Inflammatory macrophage treated with lipopolysaccharide for 4 hours (primary cell): ENCODE data around the gene EPHB6.

Experiments used
- DNase-seq: peaks from one replicate; pipeline ENCODE4 v3.0.0-alpha.2; 2020

Gene EPHB6

GRCh38 chr7:142881586-142882337 lies 26.9 kb downstream of the EPHB6 start:
- no peak for DNase-seq

- DNase-seq, result no peak
Observed at GRCh38 chr7:142882338-142882678, 27.4 kb downstream of the EPHB6 start.

- DNase-seq, result no peak
Observed at GRCh38 chr7:142883145-142883544, 28.3 kb downstream of the EPHB6 start.

- DNase-seq, result no peak
Observed at GRCh38 chr7:142883571-142884285, 28.9 kb downstream of the EPHB6 start.

DNA sequence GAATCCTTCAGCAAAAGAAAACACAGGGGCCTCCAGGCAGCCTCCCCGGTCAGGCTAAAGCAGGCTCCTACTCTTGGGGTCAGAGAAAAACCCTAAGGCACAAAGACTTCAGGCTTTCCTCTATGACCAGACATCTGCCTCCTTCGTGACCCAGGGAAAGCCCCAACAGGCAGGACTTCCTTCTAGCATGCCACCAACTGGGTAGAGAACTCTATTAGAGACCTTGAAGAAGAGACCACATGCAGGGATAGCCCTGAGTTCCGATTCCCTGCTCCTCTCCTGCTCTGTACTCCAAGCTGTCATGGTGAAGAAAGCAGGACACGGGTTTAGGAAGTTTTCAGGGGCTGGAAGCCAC lies 29.4 kb downstream of the EPHB6 start:
- DNase-seq, result peak; percentile 47

- no peak for DNase-seq
Observed at GRCh38 chr7:142885311-142886230, 30.7 kb downstream of the EPHB6 start, which contains the start of gene TRPV6. Gene TRPV6, minus strand, starts transcription at chr7:142885745.

DNA sequence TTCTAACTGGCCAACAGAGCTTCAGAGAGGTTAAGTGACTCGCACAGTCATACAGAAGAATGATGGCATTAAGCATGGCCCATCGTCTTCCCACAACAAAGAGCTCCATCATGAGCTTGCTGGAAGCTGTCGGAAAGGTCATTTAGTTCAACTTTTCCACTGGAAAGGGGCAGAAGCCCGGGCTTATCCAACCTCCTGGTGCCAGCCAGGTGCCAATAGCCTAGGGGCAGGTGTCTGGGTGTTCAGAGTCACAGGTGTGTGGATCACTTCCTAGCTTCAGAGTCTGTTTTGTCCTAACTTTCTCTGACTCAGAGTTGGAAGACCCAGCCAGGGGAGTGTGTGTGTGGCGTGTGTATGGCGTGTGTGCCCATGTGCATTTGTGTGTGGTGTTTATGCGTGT lies 32.0 kb downstream of the EPHB6 start:
- no peak for DNase-seq

DNA sequence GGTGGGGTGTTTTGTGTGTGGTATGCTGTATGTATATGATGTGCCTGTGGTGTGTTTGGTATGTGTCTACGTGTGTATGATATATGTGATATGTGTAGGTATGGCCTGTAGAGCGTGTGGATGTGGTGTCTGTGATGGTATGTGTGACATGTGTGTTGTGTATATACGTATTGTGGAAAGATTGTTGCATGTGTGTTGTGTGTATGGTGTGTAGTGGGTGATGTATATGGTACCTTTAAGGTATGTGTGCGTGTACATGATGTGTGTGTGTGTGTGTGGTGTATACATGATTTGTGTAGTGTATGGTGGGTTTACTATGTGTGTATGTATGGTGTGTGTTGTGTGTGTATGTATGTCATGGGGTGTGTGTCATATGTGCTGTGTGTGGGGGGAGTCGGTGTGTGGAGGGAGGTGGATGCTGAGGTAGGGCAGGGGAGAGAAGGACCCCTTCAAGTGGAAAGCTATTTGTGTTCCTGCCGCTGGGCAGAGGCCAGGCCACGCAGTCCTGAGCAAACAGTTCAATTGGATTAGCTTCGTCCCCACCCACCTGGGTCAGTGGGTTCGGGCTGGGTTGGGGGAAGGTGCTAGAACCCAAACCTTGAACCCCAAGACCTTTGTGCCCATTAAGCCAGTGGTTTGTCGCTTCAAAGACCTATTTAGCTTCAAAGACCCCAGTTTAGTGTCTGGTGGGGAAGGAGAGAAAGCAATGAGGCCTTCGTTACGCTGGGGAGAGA lies 32.6 kb downstream of the EPHB6 start:
- no peak for DNase-seq

DNA sequence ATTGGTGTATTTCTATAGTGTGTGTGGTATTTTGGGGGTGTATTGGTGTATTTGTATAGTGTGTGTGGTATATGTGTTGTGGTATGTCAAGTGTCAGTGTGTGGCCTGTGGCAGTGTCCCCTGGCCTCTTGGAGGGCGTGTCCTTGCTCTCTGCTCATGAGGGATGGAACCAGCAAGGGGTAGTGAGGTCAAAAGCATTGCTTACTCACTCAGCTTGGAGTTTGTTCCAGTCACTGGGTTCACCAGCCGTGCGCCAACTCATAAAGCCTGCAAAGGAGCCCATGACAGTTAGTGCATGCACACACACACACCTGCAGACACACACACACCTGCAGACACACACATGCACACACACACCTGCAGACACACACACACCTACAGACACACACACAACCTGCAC lies 34.9 kb downstream of the EPHB6 start:
- no peak for DNase-seq

GRCh38 chr7:142890874-142891485 lies 36.1 kb downstream of the EPHB6 start:
- DNase-seq, result no peak

DNA sequence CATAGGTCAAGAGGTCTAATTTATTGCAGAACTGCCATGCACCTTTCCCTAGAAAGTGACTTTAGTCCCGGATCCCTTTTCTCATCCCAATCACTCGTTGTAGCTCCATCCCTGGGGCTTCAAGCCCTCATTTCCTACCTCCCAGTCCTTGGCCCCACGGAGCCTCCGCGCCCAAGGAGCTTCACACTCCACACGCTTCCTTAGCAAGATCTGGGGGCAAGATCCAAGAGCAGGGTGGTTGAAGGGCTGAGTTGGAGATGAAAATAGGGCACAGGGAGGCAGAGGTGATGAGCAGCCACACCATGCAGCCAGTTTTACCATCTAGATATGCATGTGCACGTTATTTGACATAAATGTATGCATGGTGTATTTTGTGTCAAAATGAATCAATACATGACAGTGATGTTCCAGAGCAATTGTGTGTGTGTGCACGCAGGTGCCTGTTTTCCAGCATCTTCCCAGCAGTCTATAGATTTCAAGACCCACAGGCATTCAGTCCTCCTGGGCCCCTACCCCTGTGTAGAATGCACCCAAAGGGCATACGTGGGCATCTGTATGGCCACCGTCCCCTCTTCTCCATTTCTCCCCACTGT lies 36.7 kb downstream of the EPHB6 start:
- no peak for DNase-seq

DNA sequence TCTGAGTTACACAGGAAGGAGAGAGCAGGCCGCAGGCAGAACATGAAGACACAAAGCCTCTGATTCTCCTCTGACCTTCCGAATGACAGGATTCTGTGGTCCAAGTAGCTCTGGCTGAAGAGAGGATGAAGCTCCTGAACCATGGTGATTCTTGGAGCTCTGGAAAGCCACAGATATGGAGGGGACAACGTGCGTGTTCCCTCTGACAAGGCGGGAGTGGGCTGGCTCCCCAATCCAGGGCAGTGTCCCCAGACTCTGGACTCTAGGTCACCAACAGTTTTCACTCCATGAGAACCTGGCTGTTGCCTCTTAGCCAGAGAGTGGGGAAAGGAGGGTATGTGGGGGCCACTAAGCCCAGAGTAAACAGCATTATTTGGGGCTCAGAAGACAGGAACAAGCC lies 38.1 kb downstream of the EPHB6 start:
- no peak for DNase-seq

DNA sequence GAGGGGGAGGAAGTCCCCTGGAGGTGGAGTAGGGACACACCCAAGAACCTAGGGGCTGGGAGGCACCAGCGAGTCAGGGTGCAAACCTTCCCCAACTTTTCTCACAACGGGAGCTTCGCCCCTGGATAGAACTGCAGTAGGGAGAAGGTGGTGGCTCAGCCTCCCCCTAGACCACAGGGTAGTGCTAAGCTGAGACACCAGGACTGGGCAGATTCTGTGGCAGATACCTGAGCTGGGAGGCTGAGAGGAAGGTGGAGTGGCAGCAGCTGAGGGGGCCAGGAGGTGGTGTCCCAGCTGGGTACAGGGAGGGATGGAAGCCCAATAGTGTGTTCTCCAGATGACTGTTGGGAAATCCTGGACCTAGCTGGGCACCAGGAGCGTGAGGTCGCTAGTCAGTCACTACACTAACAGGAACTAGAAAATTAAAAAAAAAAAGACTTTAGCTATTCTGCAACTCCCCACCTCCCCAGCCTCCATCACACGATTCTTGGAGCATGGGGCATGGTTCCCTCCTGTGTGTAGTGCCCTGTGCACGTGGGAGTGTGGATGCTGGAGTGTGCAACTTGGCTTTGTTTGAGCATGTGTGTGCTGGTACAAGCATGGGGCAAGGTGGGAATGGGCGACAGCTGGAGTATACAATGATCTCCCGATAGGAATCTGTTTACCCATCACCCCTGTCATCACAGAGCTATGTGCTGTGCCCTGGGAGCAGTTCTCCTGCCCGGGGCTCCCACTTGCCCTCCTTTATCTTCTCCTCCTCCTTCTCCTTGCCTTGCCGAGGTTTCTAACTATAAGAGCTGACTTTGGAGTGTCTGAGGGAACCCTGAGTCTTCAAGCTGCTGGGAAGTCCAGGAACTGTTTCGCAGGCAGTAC lies 39.5 kb downstream of the EPHB6 start:
- DNase-seq, result no peak

DNA sequence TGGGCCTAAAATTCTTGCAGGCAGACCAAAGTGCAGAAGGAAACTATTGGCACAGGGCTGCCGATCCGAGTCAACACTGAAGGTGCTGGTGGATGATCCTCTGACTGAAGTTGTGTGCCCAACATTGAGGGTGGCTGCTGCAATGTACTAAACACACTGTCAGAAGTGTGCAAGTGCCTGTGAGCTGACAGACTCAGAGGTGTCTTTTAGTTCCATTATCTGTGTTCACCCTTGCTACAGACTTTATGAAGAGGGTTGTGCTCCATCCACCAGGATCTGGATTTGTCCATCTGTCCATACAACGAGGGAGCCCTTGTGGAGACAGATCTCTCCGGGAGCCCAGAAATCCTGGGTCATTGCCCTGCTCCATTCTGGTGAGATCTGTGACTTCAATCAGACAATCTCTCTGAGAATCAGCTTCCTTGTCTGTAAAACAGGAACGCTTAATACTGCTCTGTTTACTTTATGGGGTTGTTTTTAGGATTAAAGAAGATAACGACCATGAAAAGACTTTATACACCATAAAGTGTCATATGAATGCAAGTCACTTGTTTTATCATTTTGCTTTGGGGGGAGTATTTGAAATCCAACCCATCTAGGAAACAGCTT lies 40.2 kb downstream of the EPHB6 start:
- DNase-seq, result no peak

DNA sequence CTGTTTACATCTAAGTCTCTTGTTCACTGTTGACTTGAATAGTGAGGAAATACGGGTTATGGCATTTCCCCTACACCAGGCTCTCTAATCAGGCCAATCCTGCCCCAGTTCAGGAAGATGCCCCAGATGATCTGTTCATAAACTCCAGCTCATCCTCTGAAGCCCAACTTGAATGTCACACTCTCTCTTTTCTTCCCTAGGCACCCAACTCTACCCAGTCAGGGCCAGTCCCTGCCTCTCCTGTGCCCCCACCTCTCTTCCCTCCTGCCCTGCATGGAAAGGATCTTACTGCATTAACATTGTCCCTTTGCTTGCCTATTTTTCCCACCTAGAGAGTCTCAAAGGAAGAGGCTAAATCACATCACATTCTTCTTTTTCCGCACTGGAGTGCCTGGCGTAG lies 41.3 kb downstream of the EPHB6 start:
- DNase-seq, result no peak

- no peak for DNase-seq
Observed at GRCh38 chr7:142896741-142897379, 42.0 kb downstream of the EPHB6 start.

- no peak for DNase-seq
Observed at GRCh38 chr7:142897691-142898090, 42.8 kb downstream of the EPHB6 start.

DNA sequence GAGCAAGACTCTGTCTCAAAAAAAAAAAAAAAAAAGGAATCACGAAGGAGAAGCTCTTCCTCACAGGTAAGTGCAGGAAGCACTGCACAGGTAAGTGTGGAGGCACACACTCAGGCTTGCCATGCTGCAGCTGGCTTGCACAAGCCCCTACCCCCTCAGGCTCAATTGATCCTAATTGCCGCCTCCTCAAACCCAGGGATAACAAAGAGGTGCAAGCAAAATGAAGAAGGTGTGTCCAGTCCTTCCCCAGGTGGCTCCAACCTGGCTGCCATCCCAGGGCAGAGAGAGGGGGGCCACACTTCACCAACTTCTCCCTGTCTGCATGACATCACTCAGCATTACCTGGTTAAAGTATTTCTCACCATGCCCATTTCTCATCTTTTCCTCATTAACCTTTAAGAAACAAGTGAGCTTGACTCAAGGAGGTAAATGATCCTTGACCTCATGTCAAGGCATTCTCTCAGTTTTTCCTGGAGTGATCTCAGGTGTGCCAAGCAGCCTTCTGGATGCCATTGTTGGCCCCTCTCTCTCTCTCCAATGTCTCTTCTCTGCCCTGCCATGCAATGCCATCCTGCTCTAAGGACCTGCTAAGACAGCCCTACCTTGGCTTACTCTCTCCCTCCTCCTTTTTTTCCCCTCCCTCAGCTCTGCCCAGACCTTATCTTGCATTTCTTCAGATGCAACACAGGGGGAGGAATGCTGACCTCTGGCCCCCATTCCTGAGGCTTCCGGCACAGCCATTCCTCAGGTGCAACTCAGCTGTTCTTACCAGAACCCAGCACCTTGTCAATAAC lies 43.7 kb downstream of the EPHB6 start:
- DNase-seq, result no peak

DNA sequence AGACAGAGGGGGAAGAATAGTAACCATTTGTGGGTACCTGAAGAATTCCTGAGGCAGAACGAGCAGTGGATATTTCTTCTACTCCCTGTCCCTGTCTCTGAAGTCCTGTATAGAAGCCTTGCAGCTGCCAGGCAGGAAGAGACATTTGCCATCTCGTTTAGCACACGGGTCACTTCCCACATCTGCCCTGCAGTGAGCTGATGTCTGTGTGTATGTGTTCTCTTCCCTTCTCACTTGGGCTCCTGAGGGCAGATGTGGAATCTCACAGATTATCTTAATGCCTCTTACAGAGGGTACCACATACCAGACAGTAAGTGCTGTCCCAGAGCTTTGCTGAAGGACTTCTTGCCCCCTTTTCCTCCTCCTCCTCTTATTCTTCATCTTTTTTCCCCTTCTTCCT lies 44.8 kb downstream of the EPHB6 start:
- no peak for DNase-seq
